GM13977 (cell line): ENCODE data around the gene CPSF4L.

Experiments
- DNase-seq: peaks from one replicate; pipeline ENCODE4 v3.0.0; 2012; ENCODE audit warnings: low spot score
- in situ Hi-C: fragments of 300-500 bp; cut with MboI; formaldehyde crosslinking; loops from one replicate; pipeline ENCODE4 v1.12.0; 2022; ENCODE audit warnings: low sequenced_read_pairs, low pct_unique_long_range_greater_than_20kb, mixed read lengths, inconsistent platforms; ENCODE audit not compliant: unreplicated experiment
- TF ChIP-seq, protein P1 (sequence below): IDR thresholded peaks from 2 replicates; pipeline ENCODE4 v1.5.1; 2012; ENCODE audit warnings: mild to moderate bottlenecking, control low read depth; ENCODE audit not compliant: insufficient read depth; ENCODE audit errors: extremely low read depth, missing control alignments

Gene CPSF4L

DNA sequence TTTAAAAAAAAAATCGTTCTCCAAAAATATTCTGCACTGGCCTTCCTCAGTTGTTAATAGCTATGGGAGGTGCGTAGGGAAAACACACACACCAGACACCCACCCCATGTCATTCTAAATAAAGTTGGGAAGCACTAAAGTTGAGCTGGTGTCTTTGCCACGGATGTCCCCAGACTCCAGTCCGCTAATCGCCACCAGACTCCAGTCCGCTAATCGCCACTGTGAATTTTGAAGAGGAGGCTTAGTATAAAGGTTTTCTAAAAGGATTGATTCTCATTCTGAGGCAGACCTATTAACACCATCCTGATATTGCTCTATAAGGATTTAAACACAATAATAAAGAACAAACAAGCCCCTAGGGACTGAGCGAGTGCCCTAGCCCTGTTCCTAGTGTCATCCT, 22.7 kb upstream of the CPSF4L start:
- TF ChIP-seq, protein P1, sequence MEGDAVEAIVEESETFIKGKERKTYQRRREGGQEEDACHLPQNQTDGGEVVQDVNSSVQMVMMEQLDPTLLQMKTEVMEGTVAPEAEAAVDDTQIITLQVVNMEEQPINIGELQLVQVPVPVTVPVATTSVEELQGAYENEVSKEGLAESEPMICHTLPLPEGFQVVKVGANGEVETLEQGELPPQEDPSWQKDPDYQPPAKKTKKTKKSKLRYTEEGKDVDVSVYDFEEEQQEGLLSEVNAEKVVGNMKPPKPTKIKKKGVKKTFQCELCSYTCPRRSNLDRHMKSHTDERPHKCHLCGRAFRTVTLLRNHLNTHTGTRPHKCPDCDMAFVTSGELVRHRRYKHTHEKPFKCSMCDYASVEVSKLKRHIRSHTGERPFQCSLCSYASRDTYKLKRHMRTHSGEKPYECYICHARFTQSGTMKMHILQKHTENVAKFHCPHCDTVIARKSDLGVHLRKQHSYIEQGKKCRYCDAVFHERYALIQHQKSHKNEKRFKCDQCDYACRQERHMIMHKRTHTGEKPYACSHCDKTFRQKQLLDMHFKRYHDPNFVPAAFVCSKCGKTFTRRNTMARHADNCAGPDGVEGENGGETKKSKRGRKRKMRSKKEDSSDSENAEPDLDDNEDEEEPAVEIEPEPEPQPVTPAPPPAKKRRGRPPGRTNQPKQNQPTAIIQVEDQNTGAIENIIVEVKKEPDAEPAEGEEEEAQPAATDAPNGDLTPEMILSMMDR, result no peak
- DNase-seq, result no peak
- in situ Hi-C loops, result no loop called here

DNA sequence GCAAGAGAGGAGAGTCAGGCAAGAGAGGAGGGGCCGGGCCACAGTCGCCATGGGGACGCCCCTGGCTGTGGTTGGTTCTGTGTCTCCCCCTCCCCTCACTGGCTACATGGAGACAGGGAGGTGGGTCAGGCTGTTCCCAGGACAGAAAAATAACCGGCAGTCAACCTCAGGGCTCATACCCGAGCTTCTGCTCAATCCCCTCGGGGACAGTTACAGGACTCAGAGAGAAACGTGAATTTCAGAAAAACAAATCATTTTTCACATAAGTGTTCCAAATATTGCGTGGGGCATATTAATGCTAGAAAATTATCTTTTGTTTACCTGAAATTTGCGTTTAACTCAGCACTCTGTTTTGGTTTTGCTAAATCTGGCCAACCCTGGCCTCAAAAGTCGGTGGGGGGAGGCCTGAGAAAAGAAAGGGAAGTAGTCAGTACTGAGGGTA, 22.2 kb upstream of the CPSF4L start:
- DNase-seq, result no peak
- TF ChIP-seq, protein P1, result no peak
- in situ Hi-C loops, result no loop called here

DNA sequence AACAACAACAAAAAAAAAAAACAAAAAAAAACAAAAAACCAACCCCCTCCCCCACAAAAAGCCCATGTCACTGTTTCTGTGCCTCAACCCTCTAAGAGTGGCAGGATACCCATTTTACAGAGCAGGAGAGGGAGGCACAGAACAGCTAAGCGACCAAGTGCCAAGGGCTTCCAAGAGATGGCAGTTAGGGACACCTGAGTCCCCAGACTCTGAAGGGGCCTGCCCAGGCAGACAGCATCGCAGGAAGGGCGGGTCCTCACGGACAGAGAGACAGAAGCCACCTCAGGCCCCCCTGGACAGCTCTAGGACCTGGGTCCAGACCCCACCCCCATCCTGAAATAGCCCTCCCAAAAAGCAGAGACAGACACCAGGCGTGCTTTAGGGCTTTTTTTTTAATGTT, 21.6 kb upstream of the CPSF4L start:
- TF ChIP-seq, protein P1, result no peak
- no peak for DNase-seq
- in situ Hi-C loops, result no loop called here

GRCh38 chr17:73282629-73283028, 20.9 kb upstream of the CPSF4L start:
- in situ Hi-C loops, result no loop called here
- no peak for DNase-seq
- TF ChIP-seq, protein P1, result no peak

- TF ChIP-seq, protein P1, result no peak
- in situ Hi-C loops, result no loop called here
- peak; percentile 82 for DNase-seq
These were observed 20.2 kb upstream of the CPSF4L start for GRCh38 chr17:73281928-73282327.

- DNase-seq, result no peak
- TF ChIP-seq, protein P1, result no peak
- in situ Hi-C loops, result no loop called here
These were observed 18.5 kb upstream of the CPSF4L start for GRCh38 chr17:73280191-73280590.

GRCh38 chr17:73279704-73280103, 18.0 kb upstream of the CPSF4L start:
- in situ Hi-C loops, result no loop called here
- TF ChIP-seq, protein P1, result no peak
- no peak for DNase-seq
